BJ (cell line): ENCODE measurements around the gene FLYWCH2. TPM values are rescaled to one million over a fixed set of nuclear protein-coding genes. Genes with fewer than 3 reads are reported as not detected.
"Not testable (repeated sequence)": the region's sequence is repeated elsewhere in the genome, so short reads cannot be mapped to it uniquely, and the experiment has no call there.

Experiments used
- CTCF ChIA-PET: fragments of 350-600 bp; formaldehyde crosslinking; extraction: SDS; loops from one replicate; lab custom pipeline; 2021; ENCODE audit warnings: antibody characterized with exemption, inconsistent platforms; lab: Yijun Ruan, JAX
- POLR2A ChIA-PET: fragments of 300-600 bp; sonication (Branson Sonifier 250); formaldehyde crosslinking; extraction: SDS; loops from one replicate; lab custom pipeline; 2021; ENCODE audit warnings: antibody characterized with exemption; lab: Charles Lee
- DNase-seq: peaks from one replicate; pipeline ENCODE4 v3.0.0-alpha.2; 2011; ENCODE audit warnings: low read depth
- H3K27me3 ChIP-seq: 2 replicates; pipeline ENCODE4 v1.6.0; 2011; ENCODE audit warnings: low read length; ENCODE audit not compliant: control insufficient read depth, insufficient read depth
- H3K36me3 ChIP-seq: 2 replicates; pipeline ENCODE4 v1.5.1; 2011; ENCODE audit warnings: low read length; ENCODE audit not compliant: control insufficient read depth, insufficient read depth
- H3K4me3 ChIP-seq: 2 replicates; pipeline ENCODE4 v1.5.1; 2011; ENCODE audit warnings: low read depth, mild to moderate bottlenecking, control low read depth, low read length
- polyA plus RNA-seq: library from polyadenylated mRNA; depleted of rRNA; stranded (reverse); fragments of >200 nt; gene quantifications from 2 replicates; pipeline ENCODE4 v1.2.3, GENCODE V29; 2011
- TF ChIP-seq, protein P1 (sequence below): IDR thresholded peaks from 2 replicates; pipeline ENCODE4 v1.5.1; 2011; ENCODE audit warnings: low read depth, mild to moderate bottlenecking, control low read depth, inconsistent platforms, low read length, moderate library complexity; ENCODE audit not compliant: insufficient read depth

The FLYWCH2 gene
- polyA plus RNA-seq, 1 experiment: 39.9 TPM

DNA sequence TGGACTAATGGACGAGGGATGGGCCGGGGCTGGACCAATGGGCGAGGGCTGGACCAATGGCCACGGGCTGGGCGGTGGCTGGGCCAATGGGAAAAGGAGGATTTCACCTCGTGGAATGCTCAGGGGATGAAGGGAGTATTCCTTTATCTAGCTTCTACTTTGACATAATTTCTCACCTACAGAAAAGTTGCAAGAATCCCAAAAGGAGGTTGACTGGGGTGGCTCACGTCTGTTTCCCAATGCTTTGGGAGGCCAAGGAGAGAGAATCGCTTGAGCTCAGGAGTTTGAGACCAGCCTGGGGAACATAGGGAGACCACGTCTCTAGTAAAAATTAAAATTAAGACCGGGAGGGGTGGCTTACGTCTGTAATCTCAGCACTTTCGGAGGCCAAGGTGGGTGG is 23.0 kb downstream of the FLYWCH2 start:
- DNase-seq: no peak
- Histone ChIP-seq H3K36me3 (no peaks in the 10 kb centered on the region), H3K27me3 (no peaks in the 10 kb centered on the region), H3K4me3 (no peak overlapping the region)
- ChIA-PET CTCF (interaction anchor here (0.9 to 2.7 kb wide), 8 partner anchors 21 to 74 kb away, joined by 3 to 11 read pairs (median 6); partner anchors contain the start of gene FLYWCH2), POLR2A (interaction anchor here (0.6 to 0.7 kb wide), 3 partner anchors 19 to 667 kb away, joined by 5 to 14 read pairs (median 6); no protein-coding TSS in a partner anchor)
- TF ChIP-seq, protein P1, sequence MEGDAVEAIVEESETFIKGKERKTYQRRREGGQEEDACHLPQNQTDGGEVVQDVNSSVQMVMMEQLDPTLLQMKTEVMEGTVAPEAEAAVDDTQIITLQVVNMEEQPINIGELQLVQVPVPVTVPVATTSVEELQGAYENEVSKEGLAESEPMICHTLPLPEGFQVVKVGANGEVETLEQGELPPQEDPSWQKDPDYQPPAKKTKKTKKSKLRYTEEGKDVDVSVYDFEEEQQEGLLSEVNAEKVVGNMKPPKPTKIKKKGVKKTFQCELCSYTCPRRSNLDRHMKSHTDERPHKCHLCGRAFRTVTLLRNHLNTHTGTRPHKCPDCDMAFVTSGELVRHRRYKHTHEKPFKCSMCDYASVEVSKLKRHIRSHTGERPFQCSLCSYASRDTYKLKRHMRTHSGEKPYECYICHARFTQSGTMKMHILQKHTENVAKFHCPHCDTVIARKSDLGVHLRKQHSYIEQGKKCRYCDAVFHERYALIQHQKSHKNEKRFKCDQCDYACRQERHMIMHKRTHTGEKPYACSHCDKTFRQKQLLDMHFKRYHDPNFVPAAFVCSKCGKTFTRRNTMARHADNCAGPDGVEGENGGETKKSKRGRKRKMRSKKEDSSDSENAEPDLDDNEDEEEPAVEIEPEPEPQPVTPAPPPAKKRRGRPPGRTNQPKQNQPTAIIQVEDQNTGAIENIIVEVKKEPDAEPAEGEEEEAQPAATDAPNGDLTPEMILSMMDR: no peak

DNA sequence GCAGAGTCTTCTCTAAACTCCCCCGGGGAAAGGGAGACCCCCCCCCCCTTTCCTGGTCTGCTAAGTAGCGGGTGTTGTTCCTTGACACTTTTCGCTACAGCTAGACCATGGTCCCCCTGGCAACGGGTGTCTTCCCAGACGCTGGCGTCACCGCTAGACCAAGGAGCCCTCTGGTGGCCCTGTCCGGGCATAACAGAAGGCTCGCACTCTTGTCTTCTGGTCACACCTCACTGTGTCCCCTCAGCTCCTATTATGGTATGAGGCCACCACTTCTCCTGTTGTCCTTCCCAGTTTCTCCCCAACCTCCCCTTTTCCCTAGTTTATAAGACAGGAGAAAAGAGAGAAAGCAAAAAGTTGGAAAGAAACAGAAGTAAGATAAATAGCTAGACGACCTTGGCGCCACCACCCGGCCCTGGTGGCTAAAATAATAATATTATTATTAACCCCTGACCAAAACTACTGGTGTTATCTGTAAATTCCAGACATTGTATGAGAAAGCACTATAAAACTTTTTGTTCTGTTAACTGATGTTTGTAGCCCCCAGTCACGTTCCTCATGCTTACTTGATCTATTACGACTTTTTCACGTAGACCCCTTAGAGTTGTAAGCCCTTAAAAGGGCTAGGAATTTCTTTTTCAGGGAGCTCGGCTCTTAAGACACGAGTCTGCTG is 24.2 kb downstream of the FLYWCH2 start:
- H3K36me3 ChIP-seq, DNase-seq, H3K27me3 ChIP-seq, H3K4me3 ChIP-seq, POLR2A ChIA-PET: not testable (repeated sequence)
- CTCF ChIA-PET: interaction anchor here (0.7 to 2.7 kb wide), 6 partner anchors 12 to 69 kb away, joined by 3 to 10 read pairs (median 5); partner anchors contain the start of gene FLYWCH2
- TF ChIP-seq, protein P1: peak; percentile 49

DNA sequence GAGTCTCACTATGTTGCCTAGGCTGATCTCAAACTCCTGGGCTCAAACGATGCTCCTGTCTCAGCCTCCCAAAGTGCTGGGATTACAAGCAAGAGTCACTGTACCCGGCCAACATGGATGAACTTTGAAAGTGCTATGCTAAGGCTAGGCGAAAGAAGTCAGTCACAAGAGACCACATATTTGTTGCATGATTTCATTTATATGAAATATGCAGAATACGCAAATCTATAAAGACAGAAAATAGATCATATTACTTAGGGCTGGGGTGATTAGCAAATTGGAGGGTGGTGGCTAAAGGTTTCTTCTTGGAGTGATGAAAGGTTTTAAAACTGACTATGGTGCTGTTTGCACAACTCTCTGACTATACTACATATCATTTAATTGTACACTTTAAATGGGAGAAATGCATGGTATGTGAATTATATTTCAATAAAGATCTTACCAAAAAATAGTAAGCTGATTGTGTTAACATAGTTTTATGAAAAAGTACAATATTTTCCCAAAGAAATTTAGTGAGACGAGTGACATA is 27.5 kb downstream of the FLYWCH2 start:
- TF ChIP-seq, protein P1: no peak
- H3K4me3 ChIP-seq: no peak overlapping the region
- no peaks in the 10 kb centered on the region for H3K27me3 ChIP-seq
- DNase-seq: no peak
- POLR2A ChIA-PET: no interaction called here
- CTCF ChIA-PET: interaction anchor here (0.6 to 2.8 kb wide), 5 partner anchors 11 to 72 kb away, joined by 3 to 16 read pairs (median 3); no protein-coding TSS in a partner anchor
- H3K36me3 ChIP-seq: peaks cover 4% of the 10 kb centered on the region

DNA sequence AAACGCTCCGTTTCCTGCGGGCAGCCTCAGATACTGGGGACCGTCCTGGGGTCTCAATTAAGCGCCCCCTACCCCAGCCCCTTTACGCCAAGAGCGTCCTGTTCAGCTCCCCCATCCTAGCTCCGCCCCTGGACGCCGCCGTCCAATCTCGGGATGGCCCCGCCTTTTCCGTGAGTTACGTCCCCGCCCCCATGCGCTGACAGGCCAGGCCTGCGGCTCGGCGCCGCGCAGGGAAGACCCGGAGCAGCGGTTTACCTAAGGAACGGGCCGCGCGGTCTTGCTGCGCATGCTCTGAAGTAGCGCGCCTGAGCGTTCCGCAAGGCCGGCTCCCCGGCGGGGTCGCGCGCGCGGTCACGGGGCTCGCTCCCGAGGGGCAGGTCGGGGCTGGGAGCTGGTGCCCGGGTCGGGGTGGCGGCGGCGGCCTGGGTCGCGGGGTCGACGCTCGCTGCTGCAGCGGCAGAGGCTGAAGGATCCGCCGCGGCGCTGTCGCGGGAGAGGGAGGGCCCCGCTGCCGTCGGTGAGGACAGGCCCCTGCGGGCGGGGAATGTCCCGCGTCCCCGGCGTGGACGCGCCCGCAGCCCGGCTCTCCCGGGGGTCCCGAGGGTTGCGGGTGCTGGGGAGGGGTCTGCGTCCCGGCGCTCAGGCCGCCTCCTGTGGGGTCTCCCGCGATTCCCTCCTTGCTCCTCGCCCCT is 28.8 kb downstream of the FLYWCH2 start, which contains the start of gene FLYWCH1:
FLYWCH1 (plus strand) TSS at position 294 of the 692 bp plus-strand sequence. CDS start 17,755 bp downstream, outside the sequence.
- POLR2A ChIA-PET: interaction anchor here (0.6 to 1.0 kb wide), 3 partner anchors 29 to 431 kb away, joined by 3 to 9 read pairs (median 3); partner anchors contain the start of gene FLYWCH2
- H3K4me3 ChIP-seq: peak within 1 kb of the TSS; percentile 89
- DNase-seq: peak; percentile 84
- CTCF ChIA-PET: interaction anchor here (0.6 to 2.8 kb wide), 12 partner anchors 10 to 175 kb away, joined by 3 to 16 read pairs (median 3); no protein-coding TSS in a partner anchor
- H3K27me3 ChIP-seq: no peaks in the 10 kb centered on the region
- TF ChIP-seq, protein P1: no peak
- H3K36me3 ChIP-seq: peaks cover 4% of the 10 kb centered on the region
